SW480 (cell line): ENCODE data around the gene PPP1R12C.

Source experiments
- DNase-seq: peaks from one replicate; pipeline ENCODE4 v3.0.0-alpha.2; 2016; ENCODE audit warnings: low spot score

The PPP1R12C gene

DNA sequence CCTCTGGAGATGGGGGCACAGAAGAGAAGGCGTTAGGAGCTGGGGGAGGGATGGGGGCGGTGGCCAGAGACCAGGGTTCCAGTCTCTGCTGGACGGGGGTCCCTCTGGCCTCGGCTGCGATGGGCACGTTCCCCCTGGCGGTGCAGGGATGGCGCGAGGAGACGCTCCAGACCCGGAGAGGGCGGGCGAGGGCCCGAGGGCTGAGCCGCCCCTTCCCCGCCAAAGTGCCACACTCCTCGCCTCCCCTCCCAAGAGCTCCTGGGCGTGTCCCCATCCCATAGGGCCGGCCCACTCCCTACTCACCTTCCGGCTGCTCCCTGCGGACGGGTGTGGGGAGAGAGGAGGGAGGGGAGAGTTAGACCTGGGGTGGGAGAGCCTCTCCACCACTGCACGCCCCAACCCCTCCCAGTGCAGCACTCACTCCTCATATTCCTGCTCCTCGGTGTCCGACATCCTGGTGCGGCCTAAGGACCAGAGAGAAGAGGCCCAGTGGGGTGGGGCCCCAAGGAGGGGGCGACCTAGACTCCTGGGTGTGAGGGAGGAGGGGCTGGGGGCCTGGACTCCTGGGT, 29.4 kb upstream of the PPP1R12C start:
- peak; percentile 88 for DNase-seq

GRCh38 chr19:55146078-55146704, 28.8 kb upstream of the PPP1R12C start:
- peak; percentile 82 for DNase-seq

GRCh38 chr19:55145232-55145631, 27.8 kb upstream of the PPP1R12C start:
- no peak for DNase-seq

DNA sequence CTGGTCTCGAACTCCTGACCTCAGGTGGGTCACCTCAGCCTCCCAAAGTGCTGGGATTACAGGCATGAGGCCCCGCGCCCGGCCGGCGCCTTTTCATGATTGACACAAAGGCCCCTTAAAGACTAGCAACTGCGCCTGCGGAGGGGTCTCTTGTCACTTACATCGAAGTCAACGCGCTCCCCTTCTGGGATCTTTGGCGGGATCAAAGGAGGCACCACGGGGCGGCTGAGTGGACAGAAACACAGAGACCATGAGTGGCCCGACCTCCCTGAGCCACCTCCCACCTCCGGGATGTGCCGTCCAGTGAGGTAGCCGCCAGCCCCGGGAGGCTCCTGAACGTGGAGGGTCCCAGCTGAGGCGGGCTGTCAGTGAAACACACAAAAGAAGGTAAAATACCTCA, 24.3 kb upstream of the PPP1R12C start:
- DNase-seq, result no peak

- no peak for DNase-seq
These were observed 20.5 kb upstream of the PPP1R12C start for GRCh38 chr19:55137915-55138314.

DNA sequence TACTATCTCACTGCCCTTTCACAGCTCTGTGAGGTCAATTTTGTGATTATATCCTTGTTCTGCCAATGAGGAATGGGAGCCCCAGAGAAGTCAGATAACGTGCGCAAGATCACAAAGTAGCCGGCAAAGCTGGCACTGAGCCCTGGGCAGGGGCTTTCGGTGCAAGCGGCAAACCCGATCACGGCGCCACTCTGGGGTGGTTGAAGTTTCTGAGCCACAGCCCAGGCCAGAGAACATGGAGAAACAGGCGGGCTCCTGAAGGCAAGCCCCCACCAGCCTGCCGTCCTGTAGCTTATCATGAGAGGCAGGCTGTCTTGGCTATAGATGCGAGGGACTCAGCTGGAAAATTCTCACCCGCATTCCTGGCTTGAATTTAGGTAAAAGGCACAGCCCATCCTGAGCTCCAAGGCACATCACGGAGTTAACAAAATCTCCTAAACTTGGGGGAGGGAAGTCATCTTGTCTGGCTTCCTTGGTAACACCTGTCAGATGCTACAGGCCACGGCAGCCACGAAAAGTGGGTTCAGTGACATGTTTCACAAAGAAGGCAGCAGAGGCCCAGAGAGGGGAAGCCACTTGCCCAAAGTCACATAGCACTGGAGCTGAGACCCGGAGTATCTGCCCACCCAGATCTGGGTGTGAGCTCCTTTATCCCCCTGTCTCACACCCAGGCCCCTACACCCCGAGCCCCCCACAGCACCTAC, 19.1 kb upstream of the PPP1R12C start:
- no peak for DNase-seq

GRCh38 chr19:55134736-55135135, 17.3 kb upstream of the PPP1R12C start:
- DNase-seq, result no peak

DNA sequence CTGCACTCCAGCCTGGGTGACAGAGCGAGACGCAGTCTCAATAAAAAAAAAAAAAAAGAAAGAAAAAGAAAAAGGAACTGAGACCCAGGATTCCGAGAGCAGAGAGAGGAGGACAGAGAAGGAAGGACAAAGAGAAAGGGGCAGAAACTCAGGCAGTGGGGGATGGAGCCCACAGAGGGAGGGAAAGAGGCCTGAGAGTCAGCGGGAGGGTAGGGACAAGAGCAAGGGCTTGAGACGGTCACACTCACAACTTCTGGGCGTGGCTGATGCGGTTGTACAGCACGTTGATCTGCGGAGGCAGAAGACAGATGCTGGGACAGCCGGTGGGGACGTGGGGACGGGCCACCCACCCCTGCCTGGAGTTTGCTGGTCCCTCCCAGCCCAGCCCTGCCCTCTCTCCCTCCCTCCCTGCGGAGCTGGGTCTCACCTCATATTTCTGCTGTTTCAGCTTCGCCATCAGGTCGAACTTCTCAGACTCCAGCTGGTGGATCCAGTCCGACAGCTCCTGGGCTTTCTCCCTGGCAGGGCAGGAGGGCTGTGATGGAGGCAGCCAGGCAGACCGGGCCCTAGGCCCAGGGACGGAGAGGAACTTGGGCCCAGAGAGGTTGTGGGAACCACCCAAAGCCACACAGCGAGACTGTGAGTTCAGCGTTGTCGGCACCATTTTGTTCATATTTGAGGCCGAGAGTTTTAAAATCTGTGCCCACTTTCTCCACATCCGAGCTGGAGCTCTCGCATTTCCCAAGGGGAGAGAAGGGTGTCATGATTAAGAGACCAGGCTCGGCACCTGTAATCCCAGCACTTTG, 16.4 kb upstream of the PPP1R12C start:
- no peak for DNase-seq

DNA sequence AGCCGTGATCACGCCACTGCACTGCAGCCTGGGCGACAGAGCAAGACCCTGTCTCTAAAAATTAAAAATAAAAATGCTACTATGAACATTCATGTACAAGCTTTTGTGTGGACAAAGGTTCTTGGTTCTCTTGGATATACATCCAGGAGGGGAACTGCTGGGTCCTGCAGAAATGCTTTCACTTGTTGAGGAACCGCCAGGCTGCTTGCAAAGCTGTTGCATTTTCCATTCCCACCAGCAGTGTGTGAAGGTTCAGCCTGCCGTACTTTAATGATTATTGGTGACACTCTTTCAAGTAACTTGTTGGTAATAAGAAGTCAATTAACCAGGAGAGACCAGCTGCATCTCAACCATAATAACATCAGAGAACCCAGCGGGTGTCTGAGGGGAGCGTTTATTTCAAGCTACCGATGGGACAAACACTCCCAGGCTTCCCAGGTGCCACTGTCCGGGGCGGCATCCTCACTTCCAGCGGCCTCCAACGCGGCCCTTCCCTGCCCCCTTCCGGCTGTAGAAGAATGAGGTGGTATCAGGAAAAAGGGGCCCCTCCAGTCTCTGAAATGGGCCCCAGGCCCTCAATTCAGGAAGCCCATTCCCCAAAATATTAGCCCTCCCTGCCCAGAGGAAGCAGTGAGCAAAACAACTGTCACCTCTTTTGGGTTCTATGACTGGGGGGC, 15.2 kb upstream of the PPP1R12C start:
- no peak for DNase-seq

DNA sequence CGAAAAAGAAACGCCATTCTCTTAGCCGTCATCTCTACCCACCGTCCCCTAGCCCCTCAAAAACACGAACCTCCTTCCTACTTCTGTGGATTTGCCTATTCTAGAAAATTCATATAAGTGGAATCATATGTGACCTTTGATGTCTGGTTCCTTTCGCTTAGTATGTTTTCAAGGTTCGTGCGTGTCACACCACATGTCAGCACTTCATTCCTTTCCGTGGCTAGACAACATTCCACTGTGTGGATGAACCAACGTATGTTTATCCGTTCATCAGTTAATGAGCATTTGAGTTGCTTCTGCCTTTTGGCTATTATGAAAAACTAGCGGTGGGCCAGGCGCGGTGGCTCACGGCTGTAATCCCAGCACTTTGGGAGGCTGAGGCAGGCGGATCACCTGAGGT, 14.0 kb upstream of the PPP1R12C start:
- no peak for DNase-seq

GRCh38 chr19:55119053-55119452, 1.6 kb upstream of the PPP1R12C start:
- no peak for DNase-seq

DNA sequence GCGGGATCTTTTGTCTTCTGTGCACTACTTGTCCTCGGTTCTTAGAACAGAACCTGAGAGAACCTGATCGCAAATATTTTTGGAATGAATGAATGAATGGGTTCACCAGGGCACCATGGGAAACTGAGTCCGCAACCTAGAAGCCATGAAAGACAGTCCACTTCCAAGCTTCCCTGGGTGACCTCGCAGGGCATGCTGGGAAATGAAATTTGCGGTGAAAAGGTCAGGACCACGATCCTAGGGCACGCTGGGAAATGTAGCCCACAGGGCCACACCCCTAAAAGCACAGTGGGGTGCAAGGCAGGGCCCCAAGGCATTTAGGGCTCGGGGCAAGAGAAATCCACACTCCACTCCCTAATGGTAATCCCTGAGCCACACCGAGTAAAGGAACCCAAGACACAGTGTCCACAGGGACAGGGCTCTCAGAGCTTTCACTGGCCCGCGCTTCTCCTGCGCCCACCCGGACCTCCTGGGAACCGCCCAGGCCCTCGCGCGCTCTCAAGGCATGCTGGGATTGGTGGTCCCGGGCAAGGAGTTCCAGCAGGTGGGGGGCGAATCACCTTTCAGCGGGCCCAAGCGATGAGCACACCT, 1.1 kb upstream of the PPP1R12C start:
- peak; percentile 38 for DNase-seq

- peak; percentile 100 for DNase-seq
These were observed 390 bp upstream of the PPP1R12C start for GRCh38 chr19:55117663-55118391.

- DNase-seq, result peak; percentile 28
These were observed 1.1 kb downstream of the PPP1R12C start for GRCh38 chr19:55116232-55116858.

DNA sequence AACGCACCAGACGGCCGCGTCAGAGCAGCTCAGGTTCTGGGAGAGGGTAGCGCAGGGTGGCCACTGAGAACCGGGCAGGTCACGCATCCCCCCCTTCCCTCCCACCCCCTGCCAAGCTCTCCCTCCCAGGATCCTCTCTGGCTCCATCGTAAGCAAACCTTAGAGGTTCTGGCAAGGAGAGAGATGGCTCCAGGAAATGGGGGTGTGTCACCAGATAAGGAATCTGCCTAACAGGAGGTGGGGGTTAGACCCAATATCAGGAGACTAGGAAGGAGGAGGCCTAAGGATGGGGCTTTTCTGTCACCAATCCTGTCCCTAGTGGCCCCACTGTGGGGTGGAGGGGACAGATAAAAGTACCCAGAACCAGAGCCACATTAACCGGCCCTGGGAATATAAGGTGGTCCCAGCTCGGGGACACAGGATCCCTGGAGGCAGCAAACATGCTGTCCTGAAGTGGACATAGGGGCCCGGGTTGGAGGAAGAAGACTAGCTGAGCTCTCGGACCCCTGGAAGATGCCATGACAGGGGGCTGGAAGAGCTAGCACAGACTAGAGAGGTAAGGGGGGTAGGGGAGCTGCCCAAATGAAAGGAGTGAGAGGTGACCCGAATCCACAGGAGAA, 1.9 kb downstream of the PPP1R12C start:
- no peak for DNase-seq

DNA sequence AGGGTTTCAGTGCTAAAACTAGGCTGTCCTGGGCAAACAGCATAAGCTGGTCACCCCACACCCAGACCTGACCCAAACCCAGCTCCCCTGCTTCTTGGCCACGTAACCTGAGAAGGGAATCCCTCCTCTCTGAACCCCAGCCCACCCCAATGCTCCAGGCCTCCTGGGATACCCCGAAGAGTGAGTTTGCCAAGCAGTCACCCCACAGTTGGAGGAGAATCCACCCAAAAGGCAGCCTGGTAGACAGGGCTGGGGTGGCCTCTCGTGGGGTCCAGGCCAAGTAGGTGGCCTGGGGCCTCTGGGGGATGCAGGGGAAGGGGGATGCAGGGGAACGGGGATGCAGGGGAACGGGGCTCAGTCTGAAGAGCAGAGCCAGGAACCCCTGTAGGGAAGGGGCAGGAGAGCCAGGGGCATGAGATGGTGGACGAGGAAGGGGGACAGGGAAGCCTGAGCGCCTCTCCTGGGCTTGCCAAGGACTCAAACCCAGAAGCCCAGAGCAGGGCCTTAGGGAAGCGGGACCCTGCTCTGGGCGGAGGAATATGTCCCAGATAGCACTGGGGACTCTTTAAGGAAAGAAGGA, 2.8 kb downstream of the PPP1R12C start:
- no peak for DNase-seq

GRCh38 chr19:55113570-55114039, 3.8 kb downstream of the PPP1R12C start:
- DNase-seq, result no peak

DNA sequence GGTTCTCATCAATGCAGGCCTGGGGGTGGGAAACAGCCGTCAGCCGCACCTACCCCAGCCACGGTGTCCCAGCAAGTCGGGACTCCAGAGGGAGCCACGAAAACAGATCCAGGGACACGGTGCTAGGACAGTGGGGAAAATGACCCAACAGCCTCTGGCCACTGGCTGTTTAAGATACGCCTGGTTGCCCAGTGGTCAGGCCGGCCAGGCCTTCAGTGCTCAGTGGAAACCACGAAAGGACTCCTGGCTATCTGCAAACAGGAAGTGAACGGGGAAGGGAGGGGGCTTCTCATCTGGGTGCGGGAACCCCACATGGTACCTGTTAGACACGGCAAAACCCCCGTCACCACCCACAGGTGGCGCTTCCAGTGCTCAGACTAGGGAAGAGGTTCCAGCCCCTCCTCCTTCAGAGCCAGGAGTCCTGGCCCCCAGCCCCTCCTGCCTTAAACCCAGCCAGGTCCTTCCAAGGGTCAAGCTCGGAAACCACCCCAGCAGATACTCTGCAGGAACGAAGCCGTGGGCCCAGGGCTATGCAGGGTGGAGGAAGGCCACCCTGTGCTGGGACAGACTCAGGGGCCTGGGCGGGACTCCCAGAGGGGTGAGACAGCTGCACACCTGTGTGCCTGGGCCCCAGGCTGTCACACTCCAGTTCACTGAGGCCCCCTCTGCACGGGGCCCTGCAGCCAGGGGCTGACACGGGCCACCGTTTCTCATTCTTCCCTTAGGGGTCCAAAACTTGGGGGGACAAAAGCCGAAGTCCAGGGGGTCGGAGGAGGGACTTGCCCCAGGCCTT, 4.5 kb downstream of the PPP1R12C start:
- DNase-seq, result no peak

DNA sequence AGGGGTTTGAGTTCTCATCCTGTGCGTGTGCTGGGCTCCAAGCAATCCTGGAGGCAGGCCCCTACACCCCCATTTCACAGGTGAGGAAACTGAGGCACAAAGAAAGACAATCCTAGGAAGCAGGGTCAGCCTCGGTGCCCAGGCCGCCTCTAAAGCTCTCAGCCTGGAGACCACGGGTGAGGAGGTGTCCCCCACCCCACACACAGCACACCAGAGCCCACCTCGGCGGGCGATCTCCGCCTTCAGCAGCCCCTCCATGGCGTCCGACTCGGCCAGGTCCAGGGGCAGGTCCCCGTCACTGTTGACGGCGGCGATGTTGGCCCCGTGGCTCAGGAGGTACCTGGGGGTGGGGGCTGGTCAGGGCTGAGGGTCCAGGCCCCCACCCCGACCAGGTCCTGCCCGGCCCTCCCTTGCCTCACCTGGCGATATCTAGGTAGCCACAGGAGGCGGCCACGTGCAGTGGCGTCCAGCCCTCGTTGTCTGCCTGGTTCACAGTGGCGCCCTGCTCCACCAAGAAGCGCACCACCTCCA, 5.1 kb downstream of the PPP1R12C start:
- no peak for DNase-seq
